HG02840 (cell line): Measurements from ENCODE around the gene CWC27.

Source experiments
- ATAC-seq: cut with Tn5 transposase; IDR thresholded peaks from one replicate; pipeline ENCODE4 v1.9.1; 2021; ENCODE audit warnings: mild to moderate bottlenecking, moderate library complexity, moderate number of reproducible peaks; ENCODE audit not compliant: unreplicated experiment, low FRiP score

The CWC27 gene, protein sequence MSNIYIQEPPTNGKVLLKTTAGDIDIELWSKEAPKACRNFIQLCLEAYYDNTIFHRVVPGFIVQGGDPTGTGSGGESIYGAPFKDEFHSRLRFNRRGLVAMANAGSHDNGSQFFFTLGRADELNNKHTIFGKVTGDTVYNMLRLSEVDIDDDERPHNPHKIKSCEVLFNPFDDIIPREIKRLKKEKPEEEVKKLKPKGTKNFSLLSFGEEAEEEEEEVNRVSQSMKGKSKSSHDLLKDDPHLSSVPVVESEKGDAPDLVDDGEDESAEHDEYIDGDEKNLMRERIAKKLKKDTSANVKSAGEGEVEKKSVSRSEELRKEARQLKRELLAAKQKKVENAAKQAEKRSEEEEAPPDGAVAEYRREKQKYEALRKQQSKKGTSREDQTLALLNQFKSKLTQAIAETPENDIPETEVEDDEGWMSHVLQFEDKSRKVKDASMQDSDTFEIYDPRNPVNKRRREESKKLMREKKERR

DNA sequence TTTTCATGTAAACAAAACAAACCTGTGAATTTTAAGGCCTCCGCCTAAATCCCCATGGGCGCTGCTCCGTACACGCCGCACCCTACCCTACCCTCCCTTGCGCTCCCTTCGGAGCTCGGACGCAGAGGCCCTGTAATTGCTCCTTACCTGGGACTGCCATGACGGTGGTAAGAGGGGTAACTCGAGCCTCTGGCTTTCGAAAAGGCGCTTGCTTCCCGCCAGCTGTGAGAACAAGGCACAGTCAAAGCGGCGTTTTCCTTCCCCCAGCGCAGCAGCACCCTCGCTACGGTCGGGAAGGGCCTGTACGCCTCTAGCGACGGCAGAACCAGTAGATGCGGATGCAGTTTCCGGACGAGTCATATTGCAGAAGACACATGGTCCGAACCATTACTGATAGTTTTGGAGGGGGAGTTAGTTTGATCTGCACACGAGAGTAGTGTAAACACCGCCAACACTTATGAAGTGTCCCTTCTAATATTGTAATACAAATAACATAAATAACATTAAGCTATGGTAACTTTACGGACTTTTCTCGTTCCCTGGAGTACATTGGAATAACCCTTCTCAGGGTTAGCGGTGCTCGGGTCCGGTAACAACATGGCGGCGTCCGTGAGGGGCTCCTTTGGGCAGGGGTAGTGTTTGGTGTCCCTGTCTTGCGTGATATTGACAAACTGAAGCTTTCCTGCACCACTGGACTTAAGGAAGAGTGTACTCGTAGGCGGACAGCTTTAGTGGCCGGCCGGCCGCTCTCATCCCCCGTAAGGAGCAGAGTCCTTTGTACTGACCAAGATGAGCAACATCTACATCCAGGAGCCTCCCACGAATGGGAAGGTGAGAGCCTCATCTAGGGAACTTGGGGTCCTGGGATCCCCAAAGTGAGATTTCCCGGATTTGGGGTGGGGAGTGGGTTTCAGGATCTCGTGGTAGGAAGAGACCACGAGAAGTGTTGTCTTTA, at the start of gene CWC27, which contains the start of gene SREK1IP1:
Gene CWC27, plus strand, starts transcription at position 573 of the 955 bp plus-strand sequence. Its CDS starts 217 bp downstream, at position 790.
Gene SREK1IP1, minus strand, starts transcription at position 334 of the 955 bp plus-strand sequence. Its CDS starts 174 bp downstream, at position 160.
- ATAC-seq: peak; percentile 99

DNA sequence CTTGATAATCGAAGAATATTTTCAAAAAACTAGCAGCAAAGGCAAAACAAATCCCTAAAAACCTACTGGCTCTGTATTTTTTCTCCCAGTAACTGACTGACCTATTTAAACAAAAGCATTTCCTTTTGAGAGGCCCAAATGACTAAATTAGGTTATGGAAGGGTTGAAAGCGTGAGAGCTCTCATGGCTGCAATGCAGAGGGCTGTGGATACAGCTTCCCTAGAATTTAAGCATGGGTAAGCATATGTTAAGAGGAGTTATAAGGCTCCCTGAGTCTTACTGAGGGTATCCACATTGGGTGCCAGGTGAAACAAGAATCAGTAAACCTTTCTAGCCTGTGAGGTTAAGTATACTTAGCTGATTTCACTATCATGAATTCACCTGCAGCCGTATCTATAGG, 46.1 kb upstream of the CWC27 start:
- no peak for ATAC-seq

DNA sequence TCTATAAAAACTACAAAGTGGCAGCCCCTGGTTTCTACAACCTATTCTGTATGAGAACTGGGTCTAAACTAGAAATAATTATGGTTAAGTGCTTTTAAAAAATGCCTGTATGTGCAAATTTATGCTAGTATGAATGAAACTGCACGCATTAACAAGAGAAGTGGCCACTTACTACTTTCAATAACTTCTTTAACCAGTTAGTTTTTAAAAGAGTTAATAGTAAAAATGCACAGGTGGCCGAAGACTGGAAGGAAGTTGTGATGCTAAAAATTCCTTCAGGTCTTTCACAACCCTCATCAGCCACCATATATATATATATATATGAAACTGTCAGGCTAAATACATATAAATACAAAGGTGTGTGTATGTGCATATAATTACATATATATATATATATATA, 41.6 kb upstream of the CWC27 start:
- ATAC-seq: no peak

DNA sequence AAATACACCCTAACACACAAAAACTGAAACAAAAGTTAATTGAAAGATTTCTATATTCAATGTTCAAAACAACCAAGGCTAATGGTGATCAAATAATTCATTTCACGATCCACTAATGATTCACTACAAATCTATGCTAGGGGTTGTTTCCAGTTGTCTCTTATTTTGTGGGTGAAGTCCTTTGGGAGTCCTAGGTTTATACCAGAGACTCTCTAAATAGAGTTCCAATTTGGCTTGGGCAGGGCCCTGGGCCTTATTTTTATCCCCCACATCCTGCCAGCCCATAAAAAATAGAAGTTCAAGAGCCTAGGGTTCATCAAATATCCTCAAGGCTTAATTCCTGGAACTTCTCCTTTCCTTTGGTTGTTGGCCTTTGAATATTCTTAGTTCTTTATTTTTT, 26.3 kb upstream of the CWC27 start:
- ATAC-seq: no peak

DNA sequence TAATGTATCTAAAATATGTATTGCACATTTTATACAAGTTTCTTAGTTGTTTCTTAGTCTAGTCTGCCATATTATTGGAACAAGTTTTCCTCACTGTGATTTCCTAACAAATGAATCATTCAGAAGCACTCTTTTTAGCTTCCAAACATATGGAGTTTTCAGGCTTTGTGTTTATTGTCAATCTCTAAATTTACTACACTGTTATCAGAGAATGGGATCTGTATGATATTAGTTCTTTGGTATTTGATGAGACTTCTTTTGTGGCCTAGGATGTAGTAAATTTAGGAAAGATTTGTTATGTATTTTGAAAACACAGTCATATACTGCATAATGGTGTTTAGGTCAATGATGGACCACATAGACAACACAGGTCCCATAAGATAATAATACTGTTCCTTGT, 25.9 kb upstream of the CWC27 start:
- ATAC-seq: no peak

DNA sequence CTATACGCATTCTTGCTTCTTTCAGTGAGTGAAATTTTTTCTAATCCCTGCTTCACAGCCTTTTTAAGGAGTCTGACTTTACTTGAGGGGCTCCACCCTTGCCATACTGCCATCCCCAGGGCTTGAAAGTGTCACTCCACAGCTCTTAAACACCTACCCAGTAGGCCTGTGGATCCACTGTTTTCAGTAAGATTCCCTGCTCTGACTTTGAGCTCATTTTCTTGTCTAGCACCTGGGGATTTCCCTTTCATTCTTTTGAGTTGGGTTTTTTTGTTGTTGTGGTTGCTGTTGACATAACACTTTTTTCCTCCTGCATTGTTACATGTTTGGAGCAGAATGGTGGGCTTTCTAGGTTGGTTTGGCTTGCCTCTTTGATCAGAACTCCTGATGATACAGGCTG, 23.8 kb upstream of the CWC27 start:
- ATAC-seq: no peak

DNA sequence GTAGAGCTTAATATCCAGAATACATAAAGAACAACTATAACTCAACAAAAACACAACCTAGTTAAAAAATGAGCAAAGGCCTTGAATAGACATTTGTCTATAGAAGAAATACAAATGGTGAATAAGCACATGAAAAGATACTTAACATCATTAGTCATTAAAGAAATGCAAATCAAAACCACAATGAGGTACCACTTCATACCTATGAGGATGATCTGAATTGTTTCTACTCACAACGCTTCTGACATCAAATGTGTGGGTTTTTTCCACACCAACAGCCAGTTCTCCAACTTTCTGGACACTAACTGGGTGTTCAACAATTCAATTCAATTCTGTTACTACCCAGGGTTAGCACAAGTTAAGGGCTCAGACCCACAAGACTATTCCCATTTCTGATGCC, 22.3 kb upstream of the CWC27 start:
- ATAC-seq: no peak

DNA sequence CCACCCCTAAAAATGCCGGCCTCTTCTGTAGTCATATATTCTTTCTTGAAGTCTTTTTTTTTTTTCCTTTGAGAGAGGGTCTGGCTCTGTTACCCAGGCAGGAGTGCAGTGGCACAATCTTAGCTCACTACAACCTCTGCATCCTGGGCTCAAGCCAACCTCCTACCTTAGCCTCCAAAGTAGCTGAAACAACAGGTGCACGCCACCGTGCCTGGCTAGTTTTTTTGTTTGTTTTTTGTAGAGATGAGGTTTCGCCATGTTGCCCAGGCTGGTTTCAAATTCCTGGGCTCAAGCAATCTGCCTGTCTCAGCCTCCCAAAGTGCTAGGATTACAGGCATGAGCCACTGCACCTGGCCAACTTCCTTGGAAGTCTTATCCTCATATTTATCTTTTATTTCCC, 19.3 kb upstream of the CWC27 start:
- ATAC-seq: no peak

DNA sequence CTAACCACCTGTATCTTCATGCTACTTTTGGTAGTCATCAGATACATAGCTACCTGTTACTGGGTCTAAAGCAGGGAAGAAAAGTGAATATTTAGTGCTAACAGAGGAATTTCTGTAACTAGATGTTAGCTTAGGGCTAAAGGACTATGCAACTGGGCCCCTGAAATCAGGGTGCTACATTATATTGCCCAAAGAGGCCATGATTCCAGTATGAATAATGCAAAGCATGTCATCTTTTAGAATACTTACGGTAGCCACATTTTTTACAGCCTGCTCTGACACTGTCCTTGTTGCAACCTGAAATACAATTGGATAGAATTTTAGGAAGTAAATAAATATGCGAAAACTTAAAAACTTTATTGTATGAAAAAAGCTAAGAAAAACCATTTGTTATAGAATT, 14.7 kb upstream of the CWC27 start:
- no peak for ATAC-seq

DNA sequence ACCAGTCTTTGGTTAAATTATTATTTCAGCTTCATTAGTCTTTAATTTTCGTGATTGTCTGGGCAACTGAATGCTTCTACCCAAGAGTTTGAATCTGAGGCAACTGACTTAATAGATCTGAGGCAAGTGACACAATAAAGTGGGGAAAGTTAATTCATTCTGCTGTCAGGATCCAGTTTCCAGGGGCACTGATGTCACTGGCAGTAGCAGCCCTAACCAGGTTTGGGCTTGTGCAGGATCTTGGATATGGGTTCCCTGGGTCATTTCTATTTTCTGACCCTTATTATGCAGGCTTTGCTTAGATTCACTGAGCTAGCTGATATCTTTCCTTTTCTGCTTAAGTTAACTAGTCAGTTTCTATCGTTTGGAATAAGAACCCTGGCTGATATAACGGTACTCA, 9.8 kb upstream of the CWC27 start:
- ATAC-seq: no peak

DNA sequence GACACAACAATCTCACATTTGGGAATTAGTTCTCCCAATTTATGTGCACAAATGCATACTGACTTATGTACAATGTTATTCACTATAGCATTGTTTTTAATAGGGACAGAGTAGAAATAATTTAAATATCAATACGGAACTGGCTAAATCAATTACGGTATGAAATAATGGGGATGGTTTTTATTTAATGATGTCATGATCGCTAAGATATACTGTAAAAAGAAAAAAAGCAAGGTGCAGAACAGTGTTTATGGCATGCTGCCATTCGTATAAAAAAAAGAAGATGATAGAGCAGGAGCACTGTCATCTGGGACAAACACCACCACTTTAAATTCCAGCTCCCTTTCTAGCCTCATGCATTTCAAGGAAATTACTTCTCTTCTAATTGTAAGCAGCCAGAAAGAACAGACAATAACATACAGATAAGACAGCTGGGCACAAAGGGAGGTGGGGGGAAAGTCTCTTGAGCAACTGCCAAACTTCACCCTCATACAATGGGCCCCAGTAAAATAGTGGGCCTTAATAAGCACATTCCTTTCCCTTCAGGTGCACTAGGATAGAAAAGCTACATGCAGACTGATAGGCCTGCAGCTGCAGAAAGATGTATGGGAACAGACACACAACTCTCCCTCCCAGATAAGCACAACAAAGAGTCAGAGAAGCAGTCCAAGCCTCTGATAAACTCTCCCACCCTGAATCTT, 8.6 kb upstream of the CWC27 start:
- no peak for ATAC-seq

DNA sequence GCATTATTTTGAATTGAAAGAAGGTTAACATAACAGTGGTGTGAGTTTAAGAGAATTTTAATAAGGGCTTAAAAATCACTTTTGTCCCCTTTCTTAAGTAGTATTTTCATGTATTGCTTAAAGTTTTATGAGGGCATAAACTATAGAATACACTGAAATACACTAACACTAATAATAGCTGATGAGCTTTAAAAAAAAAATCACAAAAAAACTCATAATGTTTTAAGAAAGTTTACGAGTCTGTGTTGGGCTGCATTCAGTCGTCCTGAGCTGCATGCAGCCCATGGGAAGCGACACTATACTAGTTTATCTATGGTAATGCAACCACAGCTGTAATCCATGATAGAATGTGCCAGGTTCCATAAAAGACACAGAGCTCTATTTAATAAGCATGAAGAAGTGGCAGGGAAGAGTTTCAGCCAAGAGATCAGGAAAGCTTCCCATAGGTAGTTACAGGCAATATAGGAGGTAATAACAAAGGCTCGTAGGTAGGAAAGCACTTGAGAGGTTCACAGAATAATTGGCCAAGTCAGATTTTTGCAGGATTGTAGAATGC, 4.7 kb upstream of the CWC27 start:
- ATAC-seq: no peak

DNA sequence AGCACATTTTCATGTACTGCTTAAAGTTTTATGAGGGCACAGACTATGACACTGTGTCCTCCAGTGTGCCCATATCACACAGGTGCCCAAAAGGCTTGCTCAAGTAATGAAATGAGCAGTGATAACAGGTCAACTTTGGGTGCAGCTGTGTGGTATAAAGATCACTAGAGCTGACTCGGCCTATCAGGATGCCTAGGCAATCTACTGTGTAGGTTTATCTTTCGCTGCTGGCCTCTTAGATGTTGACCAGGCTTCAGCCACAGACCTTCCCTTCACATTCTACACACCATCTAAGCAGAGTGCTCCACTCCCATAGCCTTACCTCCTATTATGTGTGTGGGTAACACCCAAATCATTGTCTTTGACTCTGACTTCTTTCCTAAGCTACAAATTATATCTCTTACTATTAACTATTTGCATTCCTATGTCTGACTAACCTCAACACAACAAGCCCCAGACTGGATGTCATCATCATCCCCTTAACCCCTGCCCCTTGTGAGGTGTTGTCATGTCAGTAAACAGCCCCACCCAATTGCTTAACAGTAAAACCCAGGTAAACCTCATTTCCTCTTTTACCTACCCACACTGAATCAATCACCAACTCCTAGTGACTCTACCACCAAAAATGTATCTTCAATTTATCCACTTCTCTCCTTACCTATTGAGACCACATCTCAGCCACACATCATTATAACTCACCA, 2.8 kb upstream of the CWC27 start:
- no peak for ATAC-seq

DNA sequence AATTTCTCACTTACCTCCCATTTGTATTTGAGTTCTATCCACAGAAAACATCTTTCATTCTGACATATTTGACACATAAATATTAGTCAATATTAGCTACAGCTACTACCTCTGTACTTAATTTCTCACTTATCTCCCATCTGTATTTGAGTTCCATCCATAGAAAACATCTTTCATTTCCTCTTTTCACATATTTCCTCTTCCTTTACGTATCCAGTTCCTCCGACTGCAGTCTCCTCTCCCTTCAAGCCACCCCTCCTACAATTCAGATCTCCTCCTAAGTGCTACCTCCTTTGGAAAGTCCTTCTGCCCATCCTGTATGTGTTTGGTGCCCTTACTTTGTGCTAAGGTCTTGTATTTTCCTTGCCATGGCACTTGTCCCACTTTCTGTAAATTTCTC, 1.8 kb upstream of the CWC27 start:
- no peak for ATAC-seq

DNA sequence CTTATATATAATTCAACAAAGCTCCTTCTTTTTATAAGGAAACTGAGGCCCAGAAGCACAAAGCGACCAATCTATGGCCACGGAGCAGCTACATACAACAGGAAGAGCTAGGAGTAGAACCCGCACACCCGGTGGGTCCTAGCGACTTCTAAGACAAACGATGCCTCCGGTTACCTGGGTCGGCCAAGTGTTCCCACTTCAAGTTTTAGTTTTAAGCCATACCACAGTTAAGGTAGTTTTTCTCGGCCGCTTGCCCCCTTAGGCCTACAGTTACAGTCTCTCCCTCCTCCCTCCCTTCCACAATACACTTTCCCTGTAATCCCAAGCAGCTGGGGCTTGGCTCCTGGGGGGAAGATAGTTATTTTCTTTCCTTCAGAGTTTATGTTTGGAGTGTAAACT, 772 bp upstream of the CWC27 start:
- peak; percentile 6 for ATAC-seq

DNA sequence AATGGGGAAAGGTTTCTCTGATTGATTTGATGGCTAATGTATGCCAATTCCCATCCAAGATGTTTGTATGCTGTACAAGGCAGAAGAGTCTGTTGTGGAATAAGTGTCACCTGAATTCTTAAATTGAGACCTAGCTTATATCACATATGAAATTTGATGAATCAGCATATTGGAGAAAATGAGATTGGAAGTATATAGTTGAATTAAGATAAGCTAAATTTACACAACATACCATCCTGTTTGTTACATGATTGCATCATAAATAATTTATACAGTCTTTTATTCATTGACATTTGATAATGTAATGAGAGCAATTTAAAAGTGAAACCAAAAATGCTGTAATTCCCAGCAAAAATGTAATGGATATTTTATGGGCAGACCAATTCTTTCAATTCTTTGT, 1.1 kb downstream of the CWC27 start:
- no peak for ATAC-seq

DNA sequence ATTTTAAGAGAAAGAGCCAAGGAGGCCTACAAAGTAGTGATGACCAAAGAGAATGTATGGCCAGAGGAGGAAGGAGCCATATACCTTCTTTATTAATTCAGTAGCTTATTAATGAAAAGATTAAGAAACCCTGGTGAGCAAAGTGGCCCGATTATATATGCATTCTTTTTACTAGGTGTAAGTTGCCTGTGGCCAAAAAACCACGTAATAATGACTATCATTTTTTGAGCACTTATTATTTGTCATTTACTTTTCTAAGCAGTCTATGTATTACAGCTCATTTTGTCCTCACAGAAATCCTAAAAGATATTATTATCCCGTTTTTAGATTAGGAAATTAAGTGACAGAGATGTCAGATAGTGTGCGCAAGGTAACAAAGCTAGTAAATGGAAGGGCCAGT, 3.0 kb downstream of the CWC27 start:
- ATAC-seq: no peak

DNA sequence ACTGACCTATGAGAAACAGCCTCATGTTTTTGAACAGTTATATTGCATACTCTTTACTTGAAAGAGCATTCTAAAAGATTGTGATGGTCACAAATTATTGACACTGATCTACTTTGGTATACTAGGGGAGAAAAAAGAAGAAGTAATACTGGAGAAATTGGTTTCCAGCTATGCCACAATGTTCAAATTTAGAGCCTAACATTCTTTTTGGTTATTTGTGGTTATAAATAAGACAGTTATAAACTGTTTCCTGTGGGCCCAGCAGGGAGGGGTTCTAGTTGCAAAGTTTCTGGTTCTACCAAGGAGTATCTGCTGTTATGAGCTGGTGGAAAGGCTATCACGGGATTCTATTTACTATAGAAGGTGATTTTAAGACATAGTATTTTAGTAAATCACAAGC, 4.8 kb downstream of the CWC27 start:
- ATAC-seq: peak; percentile 35

DNA sequence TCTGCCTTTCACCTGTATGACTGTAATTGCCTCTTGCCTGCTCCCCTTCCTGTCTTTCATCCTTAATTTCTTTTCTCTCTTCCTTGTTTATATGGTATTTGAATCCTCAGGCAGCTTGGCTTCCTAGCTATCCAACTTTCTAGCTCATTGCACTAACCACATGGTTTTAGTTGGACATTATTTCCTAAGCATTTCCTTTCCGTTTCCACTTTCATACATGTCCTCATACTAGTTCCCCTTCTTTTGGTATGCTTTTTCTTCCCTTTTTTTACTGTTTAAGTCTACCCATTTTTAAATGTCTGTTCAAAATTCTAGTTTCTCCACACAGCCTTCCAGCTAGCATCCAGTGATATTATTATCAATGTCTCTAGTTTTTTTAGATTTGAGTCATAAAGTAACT, 6.6 kb downstream of the CWC27 start:
- ATAC-seq: no peak
